SU-DHL-6 (cell line): ENCODE results near the gene ABCD2.

Experiments
- H2AFZ ChIP-seq: fragments of 200-600 bp; sonication (generic); 2 replicates; pipeline ENCODE4 v1.6.1; 2014; ENCODE audit warnings: low read depth, mild to moderate bottlenecking, moderate library complexity, mixed read lengths, antibody characterized with exemption, low read length; ENCODE audit not compliant: severe bottlenecking
- H3F3A ChIP-seq: fragments of 200-600 bp; shearing (Covaris generic); 2 replicates; pipeline ENCODE4 v1.6.0; 2016; ENCODE audit warnings: antibody characterized with exemption, mild to moderate bottlenecking; ENCODE audit not compliant: insufficient read depth
- H3K27ac ChIP-seq: fragments of 200-600 bp; sonication (generic); 2 replicates; pipeline ENCODE4 v1.5.1; 2016; ENCODE audit warnings: low read depth, mild to moderate bottlenecking, low read length, moderate library complexity, mixed read lengths
- H3K27me3 ChIP-seq: fragments of 200-600 bp; sonication (generic), shearing (Covaris generic); 2 replicates; pipeline ENCODE4 v1.6.0; 2014; ENCODE audit warnings: mild to moderate bottlenecking, low read length
- H3K36me3 ChIP-seq: fragments of 200-600 bp; sonication (generic); 2 replicates; pipeline ENCODE4 v1.6.1; 2014; ENCODE audit warnings: mild to moderate bottlenecking, low read length, mixed read lengths
- H3K4me2 ChIP-seq: fragments of 300-600, 200-600 bp; shearing (Covaris generic), sonication (generic); 2 replicates; pipeline ENCODE4 v1.6.0; 2014; ENCODE audit warnings: low read length, low read depth, mild to moderate bottlenecking; ENCODE audit not compliant: poor library complexity, severe bottlenecking
- H3K4me3 ChIP-seq: fragments of 200-600 bp; sonication (generic); 2 replicates; pipeline ENCODE4 v1.5.1; 2014; ENCODE audit warnings: antibody characterized with exemption, low read length, mild to moderate bottlenecking, mixed read lengths; ENCODE audit not compliant: insufficient read depth, poor library complexity, severe bottlenecking
- H3K79me2 ChIP-seq: fragments of 200-600 bp; sonication (generic); 2 replicates; pipeline ENCODE4 v1.6.1; 2014; ENCODE audit warnings: mild to moderate bottlenecking, low read length, moderate library complexity; ENCODE audit not compliant: insufficient read depth
- H3K9ac ChIP-seq: fragments of 200-600 bp; sonication (generic); 2 replicates; pipeline ENCODE4 v1.7.0; 2014; ENCODE audit warnings: mild to moderate bottlenecking, low read length
- H3K9me2 ChIP-seq: fragments of 200-600 bp; sonication (generic); replicated peaks from 2 replicates; pipeline ENCODE4 v1.6.1; 2014; ENCODE audit warnings: low read length; ENCODE audit not compliant: insufficient read depth
- H3K9me3 ChIP-seq: fragments of 200-600 bp; sonication (generic); 2 replicates; pipeline ENCODE4 v1.6.1; 2014; ENCODE audit warnings: low read length, mixed read lengths; ENCODE audit not compliant: insufficient read depth
- H4K20me1 ChIP-seq: fragments of 200-600 bp; sonication (generic); 2 replicates; pipeline ENCODE4 v1.6.1; 2014; ENCODE audit warnings: low read depth, mild to moderate bottlenecking, antibody characterized with exemption, low read length, moderate library complexity, mixed read lengths
- CTCF ChIP-seq: fragments of 200-600 bp; sonication (generic); IDR thresholded peaks from one replicate; pipeline ENCODE4 v1.5.1; 2017; ENCODE audit warnings: antibody characterized with exemption, mild to moderate bottlenecking, low read length, moderate library complexity; ENCODE audit not compliant: insufficient read depth, poor library complexity, severe bottlenecking
- EZH2phosphoT487 ChIP-seq: fragments of 200-600 bp; sonication (generic), shearing (Covaris generic); conservative IDR thresholded peaks from 2 replicates; pipeline ENCODE4 v1.6.1; 2018; ENCODE audit warnings: mild to moderate bottlenecking, antibody characterized with exemption, low read length, moderate library complexity, mixed read lengths

Gene ABCD2

GRCh38 chr12:39638178-39638577 is 18.6 kb upstream of the ABCD2 start:
- H3K36me3 ChIP-seq = no peaks in the 10 kb centered on the region
- no peaks in the 10 kb centered on the region for H4K20me1 ChIP-seq
- H3K4me2 ChIP-seq = no peak overlapping the region
- H3K27ac ChIP-seq = no peak overlapping the region
- no peaks in the 10 kb centered on the region for H3K9me2 ChIP-seq
- no peaks in the 10 kb centered on the region for H3K27me3 ChIP-seq
- no peak overlapping the region for H3K4me3 ChIP-seq
- no peaks in the 10 kb centered on the region for H3K9me3 ChIP-seq
- H3K9ac ChIP-seq = no peak overlapping the region
- no peak for TF ChIP-seq CTCF
- TF ChIP-seq EZH2phosphoT487 = no peak
- no peaks in the 10 kb centered on the region for H3K79me2 ChIP-seq
- H2AFZ ChIP-seq = no peak overlapping the region
- no peaks in the 10 kb centered on the region for H3F3A ChIP-seq

GRCh38 chr12:39632670-39633069 is 13.1 kb upstream of the ABCD2 start:
- Histone ChIP-seq H3K9ac (no peak overlapping the region), H3K79me2 (no peaks in the 10 kb centered on the region), H3K9me2 (no peaks in the 10 kb centered on the region)

GRCh38 chr12:39628836-39629235 is 9.2 kb upstream of the ABCD2 start:
- no peaks in the 10 kb centered on the region for H3F3A ChIP-seq
- H3K4me2 ChIP-seq = no peak overlapping the region
- no peaks in the 10 kb centered on the region for H3K79me2 ChIP-seq
- H4K20me1 ChIP-seq = no peaks in the 10 kb centered on the region
- no peak overlapping the region for H3K27ac ChIP-seq
- H3K9ac ChIP-seq = no peak overlapping the region
- H3K36me3 ChIP-seq = no peaks in the 10 kb centered on the region
- H3K9me3 ChIP-seq = no peaks in the 10 kb centered on the region
- no peak overlapping the region for H2AFZ ChIP-seq
- TF ChIP-seq CTCF (no peak), EZH2phosphoT487 (no peak)
- no peak overlapping the region for H3K4me3 ChIP-seq
- H3K27me3 ChIP-seq = no peaks in the 10 kb centered on the region
- no peaks in the 10 kb centered on the region for H3K9me2 ChIP-seq

More at GRCh38 chr12:39632670-39633069, 13.1 kb upstream of the ABCD2 start:
- Histone ChIP-seq H3K27me3 (no peaks in the 10 kb centered on the region), H3F3A (no peaks in the 10 kb centered on the region), H3K27ac (no peak overlapping the region), H3K4me3 (no peak overlapping the region), H3K4me2 (no peak overlapping the region), H4K20me1 (no peaks in the 10 kb centered on the region), H2AFZ (no peak overlapping the region), H3K9me3 (no peaks in the 10 kb centered on the region), H3K36me3 (no peaks in the 10 kb centered on the region)
- no peak for TF ChIP-seq CTCF
- TF ChIP-seq EZH2phosphoT487 = no peak
